H54 (cell line): ENCODE measurements around the gene PCDHB16.
"Not testable (repeated sequence)": the region's sequence is repeated elsewhere in the genome, so short reads cannot be mapped to it uniquely, and the experiment has no call there.

Experiments used
- DNase-seq: peaks from one replicate; pipeline ENCODE4 v3.0.0; 2011; ENCODE audit warnings: low spot score, mixed read lengths; ENCODE audit not compliant: insufficient read length
- FAIRE-seq: peaks from 3 replicates; lab custom pipeline; 2011; peaks lifted over from hg19 to GRCh38; lab: Jason Lieb, UNC
- POLR2A ChIP-seq: IDR thresholded peaks from 2 replicates; pipeline ENCODE4 v1.6.1; 2011; ENCODE audit warnings: low read depth, mild to moderate bottlenecking, low read length

Gene PCDHB16

DNA sequence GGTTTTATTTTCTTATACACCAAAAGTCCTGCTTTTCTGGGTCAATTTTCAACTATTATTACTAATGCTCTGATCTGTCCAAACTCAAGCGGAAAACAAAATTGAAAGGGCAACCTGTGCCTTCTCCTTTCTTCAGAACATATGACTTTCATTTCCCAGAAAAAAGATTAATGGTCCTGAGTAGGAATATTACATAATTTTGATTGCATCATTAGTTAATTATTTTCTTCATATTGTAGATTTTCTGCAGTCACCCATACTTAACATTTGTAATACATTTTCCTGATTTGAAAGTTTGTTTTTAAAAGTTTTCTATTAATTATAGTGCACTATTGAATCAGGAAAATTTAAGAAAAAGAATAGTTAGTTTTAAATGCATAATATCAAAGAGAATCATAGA, 6.3 kb upstream of the PCDHB16 start:
- no peak for TF ChIP-seq POLR2A
- FAIRE-seq: no peak
- no peak for DNase-seq

DNA sequence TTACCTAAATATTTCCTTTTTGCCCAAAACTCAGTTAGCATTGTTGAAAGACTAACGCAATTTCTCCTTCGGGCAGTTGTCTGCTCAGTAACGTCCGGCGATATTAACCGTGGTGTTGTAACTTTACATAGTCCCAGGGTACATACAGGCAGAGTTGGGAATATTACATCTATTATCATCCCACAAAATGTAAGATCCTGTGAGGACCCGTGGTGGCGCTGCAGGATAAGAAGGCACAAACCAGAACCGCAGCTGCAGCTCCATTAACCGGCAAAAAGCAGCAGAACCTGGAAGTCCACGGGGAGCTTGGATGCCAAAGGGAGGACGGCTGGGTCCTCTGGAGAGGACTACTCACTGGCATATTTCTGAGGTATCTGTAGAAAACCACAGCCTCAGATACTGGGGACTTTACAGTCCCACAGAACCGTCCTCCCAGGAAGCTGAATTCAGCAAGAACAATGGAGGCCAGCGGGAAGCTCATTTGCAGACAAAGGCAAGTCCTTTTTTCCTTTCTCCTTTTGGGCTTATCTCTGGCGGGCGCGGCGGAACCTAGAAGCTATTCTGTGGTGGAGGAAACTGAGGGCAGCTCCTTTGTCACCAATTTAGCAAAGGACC, 4.5 kb upstream of the PCDHB16 start, which contains the start of gene PCDHB8:
PCDHB8 (plus strand) TSS at position 214 of the 615 bp plus-strand sequence; CDS start at position 459, 245 bp downstream.
- DNase-seq: peak; percentile 59
- peak; percentile 74 for FAIRE-seq

DNA sequence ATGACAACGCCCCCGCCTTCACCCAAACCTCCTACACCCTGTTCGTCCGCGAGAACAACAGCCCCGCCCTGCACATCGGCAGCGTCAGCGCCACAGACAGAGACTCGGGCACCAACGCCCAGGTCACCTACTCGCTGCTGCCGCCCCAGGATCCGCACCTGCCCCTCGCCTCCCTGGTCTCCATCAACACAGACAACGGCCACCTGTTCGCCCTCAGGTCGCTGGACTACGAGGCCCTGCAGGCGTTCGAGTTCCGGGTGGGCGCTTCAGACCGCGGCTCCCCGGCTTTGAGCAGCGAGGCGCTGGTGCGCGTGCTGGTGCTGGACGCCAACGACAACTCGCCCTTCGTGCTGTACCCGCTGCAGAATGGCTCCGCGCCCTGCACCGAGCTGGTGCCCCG, 2.8 kb upstream of the PCDHB16 start:
- not testable (repeated sequence) for FAIRE-seq, DNase-seq

DNA sequence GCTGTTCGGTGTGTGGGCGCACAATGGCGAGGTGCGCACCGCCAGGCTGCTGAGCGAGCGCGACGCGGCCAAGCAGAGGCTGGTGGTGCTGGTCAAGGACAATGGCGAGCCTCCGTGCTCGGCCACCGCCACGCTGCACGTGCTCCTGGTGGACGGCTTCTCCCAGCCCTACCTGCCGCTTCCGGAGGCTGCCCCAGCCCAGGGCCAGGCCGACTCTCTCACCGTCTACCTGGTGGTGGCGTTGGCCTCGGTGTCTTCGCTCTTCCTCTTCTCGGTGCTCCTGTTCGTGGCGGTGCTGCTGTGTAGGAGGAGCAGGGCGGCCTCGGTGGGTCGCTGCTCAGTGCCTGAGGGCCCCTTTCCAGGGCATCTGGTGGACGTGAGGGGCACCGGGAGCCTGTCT, 2.3 kb upstream of the PCDHB16 start:
- DNase-seq, FAIRE-seq: not testable (repeated sequence)

DNA sequence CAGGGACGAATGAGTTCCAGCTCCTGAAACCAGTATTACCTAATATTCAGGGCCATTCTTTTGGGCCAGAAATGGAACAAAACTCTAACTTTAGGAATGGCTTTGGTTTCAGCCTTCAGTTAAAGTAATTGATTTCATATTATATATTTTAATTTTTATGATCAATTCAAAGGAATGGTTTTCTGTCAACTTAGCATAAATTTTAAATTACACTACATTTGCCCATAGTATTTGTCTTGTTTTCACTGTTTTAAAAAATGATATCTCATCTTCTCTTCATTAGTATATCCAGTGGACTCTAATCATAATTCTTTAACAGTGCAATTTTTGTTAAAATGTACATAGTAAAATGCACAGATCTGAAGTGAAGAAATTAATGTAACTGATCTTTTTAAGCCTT, 1.9 kb upstream of the PCDHB16 start:
- TF ChIP-seq POLR2A: no peak
- no peak for FAIRE-seq
- DNase-seq: no peak

DNA sequence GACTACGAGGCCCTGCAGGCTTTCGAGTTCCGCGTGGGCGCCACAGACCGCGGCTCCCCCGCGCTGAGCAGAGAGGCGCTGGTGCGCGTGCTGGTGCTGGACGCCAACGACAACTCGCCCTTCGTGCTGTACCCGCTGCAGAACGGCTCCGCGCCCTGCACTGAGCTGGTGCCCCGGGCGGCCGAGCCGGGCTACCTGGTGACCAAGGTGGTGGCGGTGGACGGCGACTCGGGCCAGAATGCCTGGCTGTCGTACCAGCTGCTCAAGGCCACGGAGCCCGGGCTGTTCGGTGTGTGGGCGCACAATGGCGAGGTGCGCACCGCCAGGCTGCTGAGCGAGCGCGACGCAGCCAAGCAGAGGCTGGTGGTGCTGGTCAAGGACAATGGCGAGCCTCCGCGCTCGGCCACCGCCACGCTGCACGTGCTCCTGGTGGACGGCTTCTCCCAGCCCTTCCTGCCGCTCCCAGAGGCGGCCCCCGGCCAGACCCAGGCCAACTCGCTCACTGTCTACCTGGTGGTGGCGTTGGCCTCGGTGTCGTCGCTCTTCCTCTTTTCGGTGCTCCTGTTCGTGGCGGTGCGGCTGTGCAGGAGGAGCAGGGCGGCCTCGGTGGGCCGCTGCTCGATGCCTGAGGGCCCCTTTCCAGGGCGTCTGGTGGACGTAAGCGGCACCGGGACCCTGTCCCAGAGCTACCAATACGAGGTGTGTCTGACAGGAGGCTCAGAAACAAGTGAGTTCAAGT, 2.1 kb downstream of the PCDHB16 start:
- FAIRE-seq, DNase-seq: not testable (repeated sequence)

DNA sequence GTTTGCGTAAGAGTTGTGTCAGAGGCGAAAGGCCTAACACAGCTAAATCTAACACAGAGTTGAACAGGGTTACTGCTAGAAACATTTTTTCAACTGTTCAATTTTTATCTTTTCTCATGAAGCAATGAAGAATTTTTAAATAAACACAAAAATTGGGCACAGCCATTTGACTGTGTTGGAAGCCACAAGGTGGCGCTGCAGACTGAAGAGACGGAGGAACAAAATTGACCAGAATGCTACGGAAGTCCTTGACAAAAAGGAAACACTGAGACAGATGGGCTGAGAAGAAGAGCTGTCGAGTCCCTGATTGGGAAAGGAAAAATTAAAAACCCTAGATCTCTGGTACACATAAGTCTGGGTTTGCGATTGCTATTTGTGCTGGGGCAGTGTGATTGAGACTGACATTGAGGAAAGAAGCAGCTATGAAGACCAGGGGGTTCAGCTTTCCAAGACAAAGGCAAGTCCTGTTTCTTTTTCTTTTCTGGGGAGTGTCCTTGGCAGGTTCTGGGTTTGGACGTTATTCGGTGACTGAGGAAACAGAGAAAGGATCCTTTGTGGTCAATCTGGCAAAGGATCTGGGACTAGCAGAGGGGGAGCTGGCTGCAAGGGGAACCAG, 4.8 kb downstream of the PCDHB16 start, which contains the start of gene PCDHB9:
PCDHB9 (plus strand) TSS at position 265 of the 616 bp plus-strand sequence; CDS start at position 423, 158 bp downstream.
- TF ChIP-seq POLR2A: no peak
- FAIRE-seq: peak; percentile 91
- peak; percentile 78 for DNase-seq

DNA sequence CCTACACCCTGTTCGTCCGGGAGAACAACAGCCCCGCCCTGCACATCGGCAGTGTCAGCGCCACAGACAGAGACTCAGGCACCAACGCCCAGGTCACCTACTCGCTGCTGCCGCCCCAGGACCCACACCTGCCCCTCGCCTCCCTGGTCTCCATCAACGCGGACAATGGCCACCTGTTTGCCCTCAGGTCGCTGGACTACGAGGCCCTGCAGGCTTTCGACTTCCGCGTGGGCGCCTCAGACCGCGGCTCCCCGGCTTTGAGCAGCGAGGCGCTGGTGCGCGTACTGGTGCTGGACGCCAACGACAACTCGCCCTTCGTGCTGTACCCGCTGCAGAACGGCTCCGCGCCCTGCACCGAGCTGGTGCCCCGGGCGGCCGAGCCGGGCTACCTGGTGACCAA, 6.5 kb downstream of the PCDHB16 start:
- FAIRE-seq, DNase-seq: not testable (repeated sequence)

DNA sequence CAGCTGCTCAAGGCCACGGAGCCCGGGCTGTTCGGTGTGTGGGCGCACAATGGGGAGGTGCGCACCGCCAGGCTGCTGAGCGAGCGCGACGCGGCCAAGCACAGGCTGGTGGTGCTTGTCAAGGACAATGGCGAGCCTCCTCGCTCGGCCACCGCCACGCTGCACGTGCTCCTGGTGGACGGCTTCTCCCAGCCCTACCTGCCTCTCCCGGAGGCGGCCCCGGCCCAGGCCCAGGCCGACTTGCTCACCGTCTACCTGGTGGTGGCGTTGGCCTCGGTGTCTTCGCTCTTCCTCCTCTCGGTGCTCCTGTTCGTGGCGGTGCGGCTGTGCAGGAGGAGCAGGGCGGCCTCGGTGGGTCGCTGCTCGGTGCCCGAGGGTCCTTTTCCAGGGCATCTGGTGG, 6.9 kb downstream of the PCDHB16 start:
- not testable (repeated sequence) for FAIRE-seq, DNase-seq

DNA sequence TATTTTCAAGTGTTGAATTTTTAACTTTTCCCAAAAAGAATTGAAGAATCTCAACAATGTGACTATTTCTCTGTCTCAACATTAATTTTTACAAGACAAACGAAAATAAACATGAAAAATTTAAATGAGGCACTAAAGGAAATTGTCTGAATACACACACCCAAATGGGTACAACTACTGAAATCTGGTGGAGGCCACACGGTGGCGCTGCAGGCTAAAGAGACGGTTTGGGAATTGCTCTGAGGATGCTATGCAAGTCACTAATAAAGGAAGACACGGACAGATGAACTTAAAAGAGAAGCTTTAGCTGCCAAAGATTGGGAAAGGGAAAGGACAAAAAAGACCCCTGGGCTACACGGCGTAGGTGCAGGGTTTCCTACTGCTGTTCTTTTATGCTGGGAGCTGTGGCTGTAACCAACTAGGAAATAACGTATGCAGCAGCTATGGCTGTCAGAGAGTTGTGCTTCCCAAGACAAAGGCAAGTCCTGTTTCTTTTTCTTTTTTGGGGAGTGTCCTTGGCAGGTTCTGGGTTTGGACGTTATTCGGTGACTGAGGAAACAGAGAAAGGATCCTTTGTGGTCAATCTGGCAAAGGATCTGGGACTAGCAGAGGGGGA, 10.0 kb downstream of the PCDHB16 start, which contains the start of gene PCDHB10:
PCDHB10 (plus strand) TSS at position 244 of the 616 bp plus-strand sequence; CDS start at position 444, 200 bp downstream.
- no peak for FAIRE-seq

DNA sequence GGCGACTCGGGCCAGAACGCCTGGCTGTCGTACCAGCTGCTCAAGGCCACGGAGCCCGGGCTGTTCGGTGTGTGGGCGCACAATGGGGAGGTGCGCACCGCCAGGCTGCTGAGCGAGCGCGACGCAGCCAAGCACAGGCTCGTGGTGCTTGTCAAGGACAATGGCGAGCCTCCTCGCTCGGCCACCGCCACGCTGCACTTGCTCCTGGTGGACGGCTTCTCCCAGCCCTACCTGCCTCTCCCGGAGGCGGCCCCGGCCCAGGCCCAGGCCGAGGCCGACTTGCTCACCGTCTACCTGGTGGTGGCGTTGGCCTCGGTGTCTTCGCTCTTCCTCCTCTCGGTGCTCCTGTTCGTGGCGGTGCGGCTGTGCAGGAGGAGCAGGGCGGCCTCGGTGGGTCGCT, 12.1 kb downstream of the PCDHB16 start:
- not testable (repeated sequence) for DNase-seq, FAIRE-seq

More for the DNA sequence above, 10.0 kb downstream of the PCDHB16 start, which contains the start of gene PCDHB10:
- no peak for TF ChIP-seq POLR2A
- peak; percentile 79 for DNase-seq

DNA sequence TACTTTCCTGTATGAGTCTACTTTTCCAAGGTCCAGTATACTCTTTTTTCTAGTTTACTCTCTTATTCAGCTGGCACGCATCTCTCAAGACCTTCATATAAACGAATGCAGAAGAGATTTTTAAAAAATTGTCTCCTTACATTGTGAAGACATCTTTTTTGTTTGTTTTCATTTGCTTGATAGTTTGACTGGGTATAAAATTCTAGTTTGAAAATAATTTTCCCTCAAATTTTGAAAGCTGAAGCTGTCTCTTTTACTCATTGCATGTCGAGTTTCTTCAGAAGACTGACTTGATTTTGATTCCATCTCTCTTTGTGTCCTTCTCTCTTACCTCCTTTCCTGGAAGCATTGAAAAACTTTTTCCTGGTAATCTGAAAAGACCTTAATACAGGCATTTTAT, 14.2 kb downstream of the PCDHB16 start:
- DNase-seq (no peak), FAIRE-seq (no peak)
- TF ChIP-seq POLR2A: no peak

DNA sequence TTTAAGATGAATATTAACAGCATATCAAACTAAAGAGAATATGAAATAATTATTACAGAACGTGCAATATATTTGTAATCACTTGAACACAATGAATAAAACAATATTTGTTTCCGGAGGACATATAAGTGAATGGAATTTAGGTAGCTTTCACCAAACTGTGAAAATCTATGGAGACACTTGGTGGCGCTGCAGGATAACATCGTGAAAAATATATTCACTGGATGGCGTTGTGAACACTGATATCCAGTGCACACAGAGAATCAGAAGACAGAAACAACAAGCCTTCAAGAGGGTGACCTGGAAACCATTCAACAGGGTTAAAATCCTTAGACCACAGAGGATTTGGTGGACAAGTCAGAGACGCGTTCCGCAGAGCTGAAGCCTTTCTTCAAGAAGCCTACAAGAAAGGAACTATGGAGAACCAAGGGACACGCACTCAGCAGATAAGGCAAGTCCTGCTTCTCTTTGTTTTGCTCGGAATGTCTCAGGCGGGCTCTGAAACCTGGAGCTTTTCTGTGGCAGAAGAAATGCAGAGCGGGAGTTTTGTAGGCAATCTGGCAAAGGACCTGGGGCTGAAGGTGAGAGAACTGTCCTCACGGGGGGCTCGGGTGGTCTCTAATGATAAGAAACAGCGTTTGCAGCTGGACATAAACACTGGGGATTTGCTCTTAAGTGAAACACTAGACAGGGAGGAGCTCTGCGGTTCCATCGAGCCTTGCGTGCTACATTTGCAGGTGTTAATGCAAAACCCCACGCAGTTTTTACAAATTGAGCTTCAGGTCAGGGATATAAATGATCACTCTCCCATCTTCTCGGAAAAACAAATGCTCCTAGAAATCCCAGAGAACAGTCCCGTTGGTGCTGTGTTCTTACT, 17.4 kb downstream of the PCDHB16 start, which contains the start of gene PCDHB11:
PCDHB11 (plus strand) TSS at position 269 of the 877 bp plus-strand sequence; CDS start at position 417, 148 bp downstream.
- peak; percentile 34 for DNase-seq
- no peak for TF ChIP-seq POLR2A
- FAIRE-seq: peak; percentile 91

DNA sequence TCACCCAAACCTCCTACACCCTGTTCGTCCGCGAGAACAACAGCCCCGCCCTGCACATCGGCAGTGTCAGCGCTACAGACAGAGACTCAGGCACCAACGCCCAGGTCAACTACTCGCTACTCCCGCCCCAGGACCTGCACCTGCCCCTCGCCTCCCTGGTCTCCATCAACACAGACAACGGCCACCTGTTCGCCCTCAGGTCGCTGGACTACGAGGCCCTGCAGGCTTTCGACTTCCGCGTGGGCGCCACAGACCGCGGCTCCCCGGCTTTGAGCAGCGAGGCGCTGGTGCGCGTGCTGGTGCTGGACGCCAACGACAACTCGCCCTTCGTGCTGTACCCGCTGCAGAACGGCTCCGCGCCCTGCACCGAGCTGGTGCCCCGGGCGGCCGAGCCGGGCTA, 18.9 kb downstream of the PCDHB16 start:
- DNase-seq, FAIRE-seq: not testable (repeated sequence)

DNA sequence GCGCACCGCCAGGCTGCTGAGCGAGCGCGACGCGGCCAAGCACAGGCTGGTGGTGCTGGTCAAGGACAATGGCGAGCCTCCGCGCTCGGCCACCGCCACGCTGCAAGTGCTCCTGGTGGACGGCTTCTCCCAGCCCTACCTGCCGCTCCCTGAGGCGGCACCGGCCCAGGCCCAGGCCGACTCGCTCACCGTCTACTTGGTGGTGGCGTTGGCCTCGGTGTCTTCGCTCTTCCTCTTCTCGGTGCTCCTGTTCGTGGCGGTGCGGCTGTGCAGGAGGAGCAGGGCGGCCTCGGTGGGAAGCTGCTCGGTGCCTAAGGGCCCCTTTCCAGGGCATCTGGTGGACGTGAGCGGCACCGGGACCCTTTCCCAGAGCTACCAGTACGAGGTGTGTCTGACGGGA, 19.5 kb downstream of the PCDHB16 start:
- FAIRE-seq: not testable (repeated sequence)

More for the DNA sequence above, 19.5 kb downstream of the PCDHB16 start:
- DNase-seq: not testable (repeated sequence)
